SK-N-SH treated with all-trans-retinoic acid at 6 μM for 48 hours (cell line): ENCODE data around the gene NXPE4.

Experiments
- ATAC-seq: fragments of 200-7000 bp; cut with Tn5 transposase; 3 replicates; pipeline ENCODE4 v1.9.1; 2020; ENCODE audit warnings: mild to moderate bottlenecking, moderate library complexity
- ARNTL ChIP-seq: fragments of 450-650 bp; formaldehyde crosslinking; IDR thresholded peaks from 2 replicates; pipeline ENCODE4 v1.5.0; 2020; ENCODE audit warnings: low read depth, mild to moderate bottlenecking, moderate library complexity, borderline replicate concordance
- BACH2 ChIP-seq: fragments of 250-450 bp; sonication (Bioruptor Pico); IDR thresholded peaks from 2 replicates; pipeline ENCODE4 v1.9.0; 2021; ENCODE audit warnings: mild to moderate bottlenecking, borderline replicate concordance
- ESRRG ChIP-seq: fragments of 250-450 bp; sonication (Bioruptor Pico); IDR thresholded peaks from 2 replicates; pipeline ENCODE4 v1.6.1; 2021; ENCODE audit warnings: mild to moderate bottlenecking
- GLIS3 ChIP-seq: fragments of 250-450 bp; sonication (Bioruptor Pico); IDR thresholded peaks from 2 replicates; pipeline ENCODE4 v1.5.0; 2020; ENCODE audit warnings: mild to moderate bottlenecking, moderate library complexity
- ISL1 ChIP-seq: fragments of 250-450 bp; sonication (Bioruptor Pico); IDR thresholded peaks from 2 replicates; pipeline ENCODE4 v2.1.2; 2022; ENCODE audit warnings: mild to moderate bottlenecking, moderate library complexity
- OSR1 ChIP-seq: fragments of 250-450 bp; sonication (Bioruptor Pico); IDR thresholded peaks from 2 replicates; pipeline ENCODE4 v1.8.0; 2022; ENCODE audit warnings: moderate library complexity, mild to moderate bottlenecking, inconsistent platforms
- PPARA ChIP-seq: fragments of 250-450 bp; sonication (Bioruptor Pico); IDR thresholded peaks from 2 replicates; pipeline ENCODE4 v1.5.0; 2020; ENCODE audit warnings: mild to moderate bottlenecking, borderline replicate concordance
- TOX ChIP-seq: fragments of 250-450 bp; sonication (Bioruptor Pico); IDR thresholded peaks from 2 replicates; pipeline ENCODE4 v1.8.0; 2021; ENCODE audit warnings: mild to moderate bottlenecking, moderate library complexity, borderline replicate concordance
- ZC3H10 ChIP-seq: fragments of 250-450 bp; sonication (Bioruptor Pico); IDR thresholded peaks from 2 replicates; pipeline ENCODE4 v1.5.1; 2021; ENCODE audit warnings: mild to moderate bottlenecking, moderate library complexity
- ZFP3 ChIP-seq: fragments of 250-450 bp; sonication (Bioruptor Pico); IDR thresholded peaks from 2 replicates; pipeline ENCODE4 v1.5.0; 2020; ENCODE audit warnings: mild to moderate bottlenecking, moderate library complexity
- ZFP30 ChIP-seq: fragments of 450-650 bp; formaldehyde crosslinking; IDR thresholded peaks from 2 replicates; pipeline ENCODE4 v1.5.0; 2022; ENCODE audit warnings: mild to moderate bottlenecking, moderate library complexity
- ZNF565 ChIP-seq: fragments of 450-650 bp; formaldehyde crosslinking; conservative IDR thresholded peaks from 2 replicates; pipeline ENCODE4 v1.5.0; 2020; ENCODE audit warnings: low read depth, mild to moderate bottlenecking, moderate library complexity
- ZNF8 ChIP-seq: fragments of 450-650 bp; formaldehyde crosslinking; IDR thresholded peaks from 2 replicates; pipeline ENCODE4 v1.5.0; 2020; ENCODE audit warnings: mild to moderate bottlenecking, moderate library complexity
- TF ChIP-seq, protein P1 (sequence below): fragments of 250-450 bp; sonication (Bioruptor Pico); IDR thresholded peaks from 2 replicates; pipeline ENCODE4 v1.8.0; 2020; ENCODE audit warnings: mild to moderate bottlenecking, moderate library complexity, borderline replicate concordance
- TF ChIP-seq, protein P2 (sequence below): fragments of 250-450 bp; sonication (Bioruptor Pico); IDR thresholded peaks from 2 replicates; pipeline ENCODE4 v1.5.1; 2020; ENCODE audit warnings: low read depth, mild to moderate bottlenecking, moderate library complexity
- TF ChIP-seq, protein P3 (sequence below): fragments of 250-450 bp; sonication (Bioruptor Pico); IDR thresholded peaks from 2 replicates; pipeline ENCODE4 v1.5.0; 2020; ENCODE audit warnings: mild to moderate bottlenecking, moderate library complexity
- TF ChIP-seq, protein P4 (sequence below): fragments of 250-450 bp; sonication (Bioruptor Pico); IDR thresholded peaks from 2 replicates; pipeline ENCODE4 v1.8.0; 2021; ENCODE audit warnings: low read depth, mild to moderate bottlenecking, moderate library complexity, borderline replicate concordance
- TF ChIP-seq, protein P5 (sequence below): fragments of 250-450 bp; sonication (Bioruptor Pico); IDR thresholded peaks from 2 replicates; pipeline ENCODE4 v1.5.1; 2021; ENCODE audit warnings: mild to moderate bottlenecking, moderate library complexity

NXPE4 gene

DNA sequence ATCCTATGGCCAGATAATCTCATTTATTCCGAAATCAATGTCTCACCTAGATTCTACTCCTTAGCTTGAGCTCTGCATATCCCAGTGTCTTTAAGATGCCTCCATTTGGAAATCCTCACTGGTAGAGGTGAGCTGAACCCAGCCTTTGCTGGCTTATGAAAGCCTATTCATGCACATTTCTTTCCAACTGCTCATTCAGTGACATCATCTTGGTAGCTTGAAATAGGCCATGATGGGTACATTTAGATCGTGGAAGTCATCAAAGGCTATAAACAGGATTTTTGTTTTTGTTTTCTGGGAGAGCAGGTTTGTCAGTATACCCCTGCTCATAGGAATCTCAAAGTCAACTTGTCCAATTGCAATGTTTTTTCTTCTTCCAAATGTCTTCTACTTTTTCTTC lies 41.9 kb downstream of the NXPE4 start:
- no peak for TF ChIP-seq ZC3H10 (CRISPR knock-in tag)
- TF ChIP-seq ESRRG = no peak
- no peak for TF ChIP-seq ZNF565 (CRISPR knock-in tag)
- no peak for TF ChIP-seq BACH2 (CRISPR knock-in tag)
- no peak for TF ChIP-seq TOX (CRISPR knock-in tag)
- TF ChIP-seq ZNF8 = no peak
- TF ChIP-seq, protein P1, sequence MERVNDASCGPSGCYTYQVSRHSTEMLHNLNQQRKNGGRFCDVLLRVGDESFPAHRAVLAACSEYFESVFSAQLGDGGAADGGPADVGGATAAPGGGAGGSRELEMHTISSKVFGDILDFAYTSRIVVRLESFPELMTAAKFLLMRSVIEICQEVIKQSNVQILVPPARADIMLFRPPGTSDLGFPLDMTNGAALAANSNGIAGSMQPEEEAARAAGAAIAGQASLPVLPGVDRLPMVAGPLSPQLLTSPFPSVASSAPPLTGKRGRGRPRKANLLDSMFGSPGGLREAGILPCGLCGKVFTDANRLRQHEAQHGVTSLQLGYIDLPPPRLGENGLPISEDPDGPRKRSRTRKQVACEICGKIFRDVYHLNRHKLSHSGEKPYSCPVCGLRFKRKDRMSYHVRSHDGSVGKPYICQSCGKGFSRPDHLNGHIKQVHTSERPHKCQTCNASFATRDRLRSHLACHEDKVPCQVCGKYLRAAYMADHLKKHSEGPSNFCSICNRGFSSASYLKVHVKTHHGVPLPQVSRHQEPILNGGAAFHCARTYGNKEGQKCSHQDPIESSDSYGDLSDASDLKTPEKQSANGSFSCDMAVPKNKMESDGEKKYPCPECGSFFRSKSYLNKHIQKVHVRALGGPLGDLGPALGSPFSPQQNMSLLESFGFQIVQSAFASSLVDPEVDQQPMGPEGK = no peak
- TF ChIP-seq, protein P2, sequence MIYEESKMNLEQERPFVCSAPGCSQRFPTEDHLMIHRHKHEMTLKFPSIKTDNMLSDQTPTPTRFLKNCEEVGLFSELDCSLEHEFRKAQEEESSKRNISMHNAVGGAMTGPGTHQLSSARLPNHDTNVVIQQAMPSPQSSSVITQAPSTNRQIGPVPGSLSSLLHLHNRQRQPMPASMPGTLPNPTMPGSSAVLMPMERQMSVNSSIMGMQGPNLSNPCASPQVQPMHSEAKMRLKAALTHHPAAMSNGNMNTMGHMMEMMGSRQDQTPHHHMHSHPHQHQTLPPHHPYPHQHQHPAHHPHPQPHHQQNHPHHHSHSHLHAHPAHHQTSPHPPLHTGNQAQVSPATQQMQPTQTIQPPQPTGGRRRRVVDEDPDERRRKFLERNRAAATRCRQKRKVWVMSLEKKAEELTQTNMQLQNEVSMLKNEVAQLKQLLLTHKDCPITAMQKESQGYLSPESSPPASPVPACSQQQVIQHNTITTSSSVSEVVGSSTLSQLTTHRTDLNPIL (CRISPR knock-in tag) = no peak
- TF ChIP-seq, protein P3, sequence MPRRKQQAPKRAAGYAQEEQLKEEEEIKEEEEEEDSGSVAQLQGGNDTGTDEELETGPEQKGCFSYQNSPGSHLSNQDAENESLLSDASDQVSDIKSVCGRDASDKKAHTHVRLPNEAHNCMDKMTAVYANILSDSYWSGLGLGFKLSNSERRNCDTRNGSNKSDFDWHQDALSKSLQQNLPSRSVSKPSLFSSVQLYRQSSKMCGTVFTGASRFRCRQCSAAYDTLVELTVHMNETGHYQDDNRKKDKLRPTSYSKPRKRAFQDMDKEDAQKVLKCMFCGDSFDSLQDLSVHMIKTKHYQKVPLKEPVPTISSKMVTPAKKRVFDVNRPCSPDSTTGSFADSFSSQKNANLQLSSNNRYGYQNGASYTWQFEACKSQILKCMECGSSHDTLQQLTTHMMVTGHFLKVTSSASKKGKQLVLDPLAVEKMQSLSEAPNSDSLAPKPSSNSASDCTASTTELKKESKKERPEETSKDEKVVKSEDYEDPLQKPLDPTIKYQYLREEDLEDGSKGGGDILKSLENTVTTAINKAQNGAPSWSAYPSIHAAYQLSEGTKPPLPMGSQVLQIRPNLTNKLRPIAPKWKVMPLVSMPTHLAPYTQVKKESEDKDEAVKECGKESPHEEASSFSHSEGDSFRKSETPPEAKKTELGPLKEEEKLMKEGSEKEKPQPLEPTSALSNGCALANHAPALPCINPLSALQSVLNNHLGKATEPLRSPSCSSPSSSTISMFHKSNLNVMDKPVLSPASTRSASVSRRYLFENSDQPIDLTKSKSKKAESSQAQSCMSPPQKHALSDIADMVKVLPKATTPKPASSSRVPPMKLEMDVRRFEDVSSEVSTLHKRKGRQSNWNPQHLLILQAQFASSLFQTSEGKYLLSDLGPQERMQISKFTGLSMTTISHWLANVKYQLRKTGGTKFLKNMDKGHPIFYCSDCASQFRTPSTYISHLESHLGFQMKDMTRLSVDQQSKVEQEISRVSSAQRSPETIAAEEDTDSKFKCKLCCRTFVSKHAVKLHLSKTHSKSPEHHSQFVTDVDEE (CRISPR knock-in tag) = no peak
- TF ChIP-seq PPARA (CRISPR knock-in tag) = no peak
- no peak for TF ChIP-seq GLIS3 (CRISPR knock-in tag)
- TF ChIP-seq ARNTL (CRISPR knock-in tag) = no peak
- TF ChIP-seq, protein P4, sequence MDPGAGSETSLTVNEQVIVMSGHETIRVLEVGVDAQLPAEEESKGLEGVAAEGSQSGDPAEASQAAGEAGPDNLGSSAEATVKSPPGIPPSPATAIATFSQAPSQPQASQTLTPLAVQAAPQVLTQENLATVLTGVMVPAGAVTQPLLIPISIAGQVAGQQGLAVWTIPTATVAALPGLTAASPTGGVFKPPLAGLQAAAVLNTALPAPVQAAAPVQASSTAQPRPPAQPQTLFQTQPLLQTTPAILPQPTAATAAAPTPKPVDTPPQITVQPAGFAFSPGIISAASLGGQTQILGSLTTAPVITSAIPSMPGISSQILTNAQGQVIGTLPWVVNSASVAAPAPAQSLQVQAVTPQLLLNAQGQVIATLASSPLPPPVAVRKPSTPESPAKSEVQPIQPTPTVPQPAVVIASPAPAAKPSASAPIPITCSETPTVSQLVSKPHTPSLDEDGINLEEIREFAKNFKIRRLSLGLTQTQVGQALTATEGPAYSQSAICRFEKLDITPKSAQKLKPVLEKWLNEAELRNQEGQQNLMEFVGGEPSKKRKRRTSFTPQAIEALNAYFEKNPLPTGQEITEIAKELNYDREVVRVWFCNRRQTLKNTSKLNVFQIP (CRISPR knock-in tag) = no peak
- TF ChIP-seq ISL1 (CRISPR knock-in tag) = no peak
- TF ChIP-seq, protein P5, sequence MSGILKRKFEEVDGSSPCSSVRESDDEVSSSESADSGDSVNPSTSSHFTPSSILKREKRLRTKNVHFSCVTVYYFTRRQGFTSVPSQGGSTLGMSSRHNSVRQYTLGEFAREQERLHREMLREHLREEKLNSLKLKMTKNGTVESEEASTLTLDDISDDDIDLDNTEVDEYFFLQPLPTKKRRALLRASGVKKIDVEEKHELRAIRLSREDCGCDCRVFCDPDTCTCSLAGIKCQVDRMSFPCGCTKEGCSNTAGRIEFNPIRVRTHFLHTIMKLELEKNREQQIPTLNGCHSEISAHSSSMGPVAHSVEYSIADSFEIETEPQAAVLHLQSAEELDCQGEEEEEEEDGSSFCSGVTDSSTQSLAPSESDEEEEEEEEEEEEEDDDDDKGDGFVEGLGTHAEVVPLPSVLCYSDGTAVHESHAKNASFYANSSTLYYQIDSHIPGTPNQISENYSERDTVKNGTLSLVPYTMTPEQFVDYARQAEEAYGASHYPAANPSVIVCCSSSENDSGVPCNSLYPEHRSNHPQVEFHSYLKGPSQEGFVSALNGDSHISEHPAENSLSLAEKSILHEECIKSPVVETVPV = no peak
- no peak for TF ChIP-seq ZFP3 (CRISPR knock-in tag)
- no peak for ATAC-seq

DNA sequence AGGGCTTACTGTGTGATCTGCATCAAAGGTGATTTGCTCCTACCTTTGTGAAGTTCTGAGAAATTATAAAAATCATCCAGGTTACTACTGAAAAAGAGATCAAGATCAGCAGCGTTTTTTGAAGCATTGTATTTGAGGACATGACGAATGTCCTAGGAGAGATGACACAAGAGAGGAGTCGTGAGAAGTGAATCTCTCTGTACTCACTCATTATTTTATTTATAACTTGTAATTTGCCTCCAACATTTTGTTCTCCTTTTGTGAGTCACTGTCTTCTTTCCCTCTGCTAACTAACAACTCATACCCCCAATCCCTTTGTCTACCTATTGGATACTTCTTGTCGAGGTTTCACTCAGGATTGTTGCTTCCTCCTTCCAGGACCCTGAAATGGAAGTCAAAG lies 44.5 kb downstream of the NXPE4 start:
- TF ChIP-seq OSR1 (CRISPR knock-in tag) = no peak
- TF ChIP-seq, protein P1 = no peak
- no peak for TF ChIP-seq ZFP30
- no peak for TF ChIP-seq ZNF8
- TF ChIP-seq, all 23 proteins: peak for 0
- no peak for ATAC-seq

DNA sequence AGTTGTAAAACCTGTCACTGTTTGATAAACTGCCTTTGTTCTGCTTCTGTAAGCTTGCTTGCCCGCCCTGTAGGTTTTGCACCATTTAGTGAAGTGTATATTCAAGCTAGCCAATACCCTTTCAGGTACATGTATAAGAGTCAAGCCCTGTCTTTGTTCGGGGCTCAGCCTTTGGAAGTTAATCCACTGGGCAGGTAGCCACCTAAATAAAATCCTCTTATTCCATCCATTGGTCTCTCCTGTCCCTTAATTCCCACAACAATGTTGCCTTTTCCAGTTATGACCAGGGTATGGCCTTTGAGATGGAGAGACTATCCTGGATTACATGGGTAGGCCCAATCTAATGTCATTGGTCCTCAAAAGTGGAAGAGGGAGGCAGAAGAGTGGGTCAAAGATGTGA lies 69.9 kb downstream of the NXPE4 start:
- no peak for ATAC-seq
- TF ChIP-seq ARNTL (CRISPR knock-in tag) = no peak

DNA sequence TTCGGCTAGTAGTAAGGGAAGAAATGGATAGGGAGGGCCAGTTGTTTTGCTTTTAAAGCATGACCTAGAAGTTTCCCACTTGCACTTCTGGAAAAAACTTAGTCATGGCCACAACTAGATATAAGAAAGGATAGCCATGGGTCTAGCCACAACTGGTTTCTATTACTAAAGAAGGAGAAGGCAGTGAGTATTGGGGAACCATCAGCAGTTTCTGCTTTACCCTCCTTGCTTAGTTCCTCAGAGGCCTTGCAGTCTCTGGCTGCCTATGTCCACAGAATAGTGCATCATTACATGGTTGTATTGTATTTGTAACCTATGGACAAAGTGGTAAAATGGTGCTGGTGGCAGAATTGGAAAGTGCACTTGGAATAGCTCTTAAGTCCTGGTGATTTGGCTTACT lies 71.5 kb downstream of the NXPE4 start:
- ATAC-seq = no peak

More for the DNA sequence above, 71.5 kb downstream of the NXPE4 start:
- TF ChIP-seq ARNTL (CRISPR knock-in tag) = no peak
- no peak for TF ChIP-seq ZC3H10 (CRISPR knock-in tag)
- no peak for TF ChIP-seq ZFP30
- no peak for TF ChIP-seq BACH2 (CRISPR knock-in tag)
- no peak for TF ChIP-seq ZNF565 (CRISPR knock-in tag)
- TF ChIP-seq, protein P3 (CRISPR knock-in tag) = no peak
- TF ChIP-seq ZFP3 (CRISPR knock-in tag) = no peak
- TF ChIP-seq ESRRG = no peak
- TF ChIP-seq, protein P5 = no peak
- TF ChIP-seq, all 23 proteins: peak for 0
